Glomerular endothelial cell (primary cell): ENCODE measurements around the gene TRIO. TPM values are rescaled to one million over a fixed set of nuclear protein-coding genes. Genes with fewer than 3 reads are reported as not detected.

Source experiments
- DNase-seq: peaks from one replicate; pipeline ENCODE4 v3.0.0-alpha.2; 2011; ENCODE audit warnings: low read depth, low spot score; ENCODE audit errors: extremely low read depth
- total RNA-seq: library from RNA; depleted of rRNA; stranded (reverse); fragments of >200 nt; gene quantifications from 2 replicates; pipeline ENCODE4 v1.2.3, GENCODE V29; 2015

The TRIO gene
- total RNA-seq, 1 donor from 2014 or later, result 304 TPM

DNA sequence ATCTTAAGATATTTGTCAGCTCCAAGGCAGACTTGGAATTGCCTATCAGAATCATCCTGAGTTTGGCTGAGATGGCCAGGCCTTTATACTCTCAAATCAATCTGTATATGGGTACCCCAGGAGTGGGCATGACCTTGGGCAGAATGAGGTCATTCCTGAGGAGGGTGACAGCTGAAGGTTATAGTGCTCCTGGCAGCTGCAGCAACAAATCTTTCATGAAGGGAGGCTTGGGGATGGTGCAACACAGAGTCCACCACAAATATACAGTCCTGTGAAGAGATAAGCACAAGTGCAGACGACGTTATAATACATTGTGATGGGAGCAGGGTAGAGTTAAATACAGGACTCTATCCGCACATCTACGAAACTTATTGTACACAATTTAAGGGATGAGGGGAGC is 21.1 kb upstream of the TRIO start:
- no peak for DNase-seq

DNA sequence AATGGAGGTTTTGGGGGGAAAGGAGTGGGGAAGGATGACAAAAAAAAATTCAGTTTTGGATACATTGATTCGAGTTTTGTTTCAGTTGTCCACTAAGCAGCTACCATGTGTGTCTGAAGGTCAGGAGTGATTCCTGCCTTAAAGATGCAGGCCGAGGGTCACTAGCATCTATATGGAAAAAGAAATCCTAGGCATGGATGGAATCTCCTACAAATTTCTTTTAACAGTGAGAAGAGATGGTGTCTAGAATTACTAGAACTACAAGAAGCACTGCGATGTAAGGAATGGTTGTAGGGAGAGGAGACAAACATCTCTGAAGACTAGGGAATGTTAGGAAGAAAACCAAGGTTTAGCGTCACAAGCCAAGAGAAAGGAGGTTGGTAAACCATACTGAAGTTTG is 19.6 kb upstream of the TRIO start:
- no peak for DNase-seq

DNA sequence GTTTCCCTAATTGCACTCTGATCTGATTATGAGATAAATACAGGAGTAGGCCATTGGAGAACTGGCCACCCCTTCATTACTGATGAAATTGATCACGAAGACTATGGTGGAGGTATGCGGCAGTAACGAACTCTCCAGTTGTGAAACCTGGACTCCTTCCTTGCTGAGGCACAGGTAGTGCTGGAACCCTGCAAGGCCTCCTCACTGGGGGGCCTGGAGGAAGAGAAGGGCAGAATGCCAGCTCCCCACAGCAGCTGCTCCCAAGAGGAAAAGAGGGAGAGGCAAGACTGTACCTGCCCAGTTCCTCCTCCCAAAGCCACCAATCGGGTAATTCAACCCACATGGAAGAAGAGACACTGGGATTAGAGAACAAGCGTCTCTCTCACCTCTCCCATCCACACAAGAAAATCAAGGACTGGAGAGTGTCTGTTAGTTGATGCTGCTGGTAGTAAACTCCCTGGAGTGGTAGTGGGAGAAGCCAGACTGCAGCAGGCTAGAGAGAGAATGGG is 19.1 kb upstream of the TRIO start:
- no peak for DNase-seq

GRCh38 chr5:14125262-14125661 is 17.9 kb upstream of the TRIO start:
- no peak for DNase-seq

DNA sequence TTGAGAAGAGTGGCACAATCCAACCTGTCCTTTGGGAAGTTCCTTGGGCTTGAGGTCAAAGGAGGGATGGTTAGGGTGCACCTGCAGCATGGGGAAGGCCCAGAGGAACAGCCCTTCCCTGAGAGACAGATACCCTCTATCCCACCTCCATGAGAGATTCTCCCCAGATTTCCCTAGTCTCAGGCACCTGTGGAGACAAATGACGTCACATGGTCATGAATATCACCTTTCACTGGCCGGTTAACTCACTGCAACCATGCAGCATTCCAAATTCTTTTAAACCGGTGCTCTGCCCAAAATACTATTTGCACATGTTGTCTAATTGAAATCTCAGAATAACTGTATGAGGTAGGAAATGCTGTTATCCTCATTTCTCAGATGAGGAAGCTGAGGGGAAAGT is 15.6 kb upstream of the TRIO start:
- DNase-seq, result no peak

DNA sequence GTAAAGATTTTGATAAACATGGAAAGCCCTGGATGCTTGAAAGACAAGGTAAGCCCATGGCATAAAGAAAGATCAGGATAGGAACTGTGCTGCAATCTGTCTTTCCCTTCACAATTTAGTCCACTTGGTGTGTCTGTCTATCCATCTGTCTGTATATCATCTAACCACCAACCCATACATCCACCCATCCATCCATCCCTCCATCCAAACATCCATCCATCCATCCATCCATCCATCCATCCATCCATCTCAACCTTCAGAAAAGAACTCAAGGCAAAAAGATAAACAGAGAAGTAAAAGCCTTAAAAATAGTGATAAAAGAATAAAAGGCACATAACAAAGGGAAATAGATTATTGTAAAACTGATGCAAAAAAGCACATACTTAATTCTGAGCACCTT is 15.1 kb upstream of the TRIO start:
- DNase-seq, result no peak

DNA sequence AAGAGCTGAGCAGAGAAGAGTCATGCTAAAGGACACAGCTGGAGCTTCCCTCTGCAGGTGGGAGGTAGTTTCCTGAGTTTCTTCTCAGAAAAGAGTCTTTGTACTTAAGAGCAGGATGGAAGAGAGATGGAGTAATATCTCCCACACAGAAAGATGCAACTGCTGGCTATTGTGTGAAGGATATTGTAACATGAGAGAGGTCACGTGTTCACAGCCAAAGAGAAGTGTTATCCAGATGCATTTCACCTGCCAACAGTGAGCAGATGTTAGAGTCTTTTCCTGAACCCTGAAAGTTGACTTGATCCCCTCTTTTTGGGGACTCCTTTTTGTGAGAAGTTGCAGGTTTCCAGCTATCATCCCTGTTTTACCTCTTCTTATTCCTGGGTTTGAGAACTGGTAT is 14.0 kb upstream of the TRIO start:
- no peak for DNase-seq

DNA sequence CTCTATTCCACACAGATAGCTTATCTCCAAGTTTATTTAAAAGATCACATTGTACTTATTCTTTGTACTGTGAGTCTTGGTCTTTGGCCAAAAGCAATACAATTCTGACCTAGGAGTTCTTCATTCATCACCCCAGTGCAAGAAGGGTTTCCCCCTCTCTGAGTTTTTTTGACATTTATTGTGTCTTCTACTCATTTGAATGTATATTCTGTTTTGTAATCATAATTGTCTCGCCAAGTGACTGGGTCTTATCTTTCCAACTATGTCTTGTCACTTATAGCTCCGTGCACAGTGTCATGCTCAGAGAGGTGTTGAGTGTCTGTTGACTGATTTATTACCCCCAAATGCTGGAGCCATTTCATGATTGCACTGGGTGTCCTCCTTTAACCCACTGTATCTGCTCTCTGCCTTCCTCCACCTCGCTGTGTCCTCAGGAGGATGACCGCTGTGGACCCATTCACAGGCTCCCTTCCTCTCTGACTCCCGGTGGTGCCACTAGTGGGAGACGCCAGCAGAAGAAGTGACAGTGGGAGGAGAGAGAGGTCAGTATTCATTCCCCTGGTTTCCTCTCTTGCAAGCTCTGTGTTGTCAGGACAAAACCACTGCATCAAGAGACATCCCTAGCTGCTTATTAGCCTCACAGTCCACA is 11.2 kb upstream of the TRIO start:
- DNase-seq, result no peak

DNA sequence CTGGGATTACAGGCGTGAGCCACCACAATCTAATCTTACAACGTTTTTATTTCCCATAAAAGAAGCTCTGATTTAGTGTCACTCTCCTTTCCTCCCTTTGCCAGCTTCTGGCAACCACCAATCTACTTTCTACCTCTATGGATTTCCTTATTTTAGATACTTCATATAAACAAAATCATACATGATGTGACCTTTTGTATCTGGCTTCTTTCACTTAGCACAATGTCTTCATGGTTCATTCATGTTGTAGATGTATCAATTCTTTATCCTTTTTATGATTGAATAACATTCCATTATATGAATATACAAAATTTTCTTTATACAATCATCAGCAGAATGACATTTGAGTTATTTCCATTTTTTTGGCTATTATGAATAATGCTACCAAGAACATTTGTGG is 9.7 kb upstream of the TRIO start:
- DNase-seq, result no peak

- DNase-seq, result no peak
These were observed 9.1 kb upstream of the TRIO start for GRCh38 chr5:14134083-14134482.

DNA sequence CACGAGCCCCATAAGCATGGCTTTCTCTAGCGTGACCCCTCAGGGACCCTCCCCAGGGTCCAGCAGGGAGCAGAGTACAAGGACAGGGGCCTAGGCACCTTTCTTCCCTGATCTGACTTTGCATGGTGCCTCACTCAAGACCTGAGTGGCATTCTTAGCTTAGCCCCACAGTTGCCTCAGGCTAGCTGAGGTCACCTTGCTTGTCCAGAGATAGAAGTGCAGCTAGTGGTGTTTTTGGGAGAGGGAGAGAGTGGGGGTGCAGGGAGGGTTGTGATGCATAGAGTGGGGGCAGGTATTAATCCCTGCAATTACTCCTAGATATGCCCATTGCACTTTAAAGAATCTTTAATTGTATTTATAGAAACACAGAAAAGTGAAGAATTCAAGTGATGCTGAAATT is 8.4 kb upstream of the TRIO start:
- DNase-seq, result no peak

DNA sequence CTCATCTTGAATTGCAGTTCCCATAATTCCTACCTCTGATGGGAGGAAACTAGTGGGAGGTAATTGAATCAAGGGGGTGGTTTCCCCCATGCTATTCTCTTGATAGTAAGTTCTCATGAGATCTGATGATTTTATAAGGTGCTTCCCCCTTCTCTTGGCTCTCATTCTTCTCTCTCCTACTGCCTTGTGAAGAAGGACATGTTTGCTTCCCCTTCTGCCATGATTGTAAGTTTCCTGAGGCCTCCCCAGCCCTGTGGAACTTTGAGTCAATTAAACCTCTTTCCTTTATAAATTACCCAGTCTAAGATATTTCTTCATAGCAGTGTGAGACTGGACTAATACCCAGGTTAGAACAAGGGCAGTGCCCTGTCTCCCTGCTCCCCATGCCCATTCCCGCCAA is 7.5 kb upstream of the TRIO start:
- DNase-seq, result no peak

- no peak for DNase-seq
These were observed 6.9 kb upstream of the TRIO start for GRCh38 chr5:14136228-14136627.

GRCh38 chr5:14138608-14139540 is 4.3 kb upstream of the TRIO start:
- no peak for DNase-seq

GRCh38 chr5:14141764-14142163 is 1.4 kb upstream of the TRIO start:
- no peak for DNase-seq

DNA sequence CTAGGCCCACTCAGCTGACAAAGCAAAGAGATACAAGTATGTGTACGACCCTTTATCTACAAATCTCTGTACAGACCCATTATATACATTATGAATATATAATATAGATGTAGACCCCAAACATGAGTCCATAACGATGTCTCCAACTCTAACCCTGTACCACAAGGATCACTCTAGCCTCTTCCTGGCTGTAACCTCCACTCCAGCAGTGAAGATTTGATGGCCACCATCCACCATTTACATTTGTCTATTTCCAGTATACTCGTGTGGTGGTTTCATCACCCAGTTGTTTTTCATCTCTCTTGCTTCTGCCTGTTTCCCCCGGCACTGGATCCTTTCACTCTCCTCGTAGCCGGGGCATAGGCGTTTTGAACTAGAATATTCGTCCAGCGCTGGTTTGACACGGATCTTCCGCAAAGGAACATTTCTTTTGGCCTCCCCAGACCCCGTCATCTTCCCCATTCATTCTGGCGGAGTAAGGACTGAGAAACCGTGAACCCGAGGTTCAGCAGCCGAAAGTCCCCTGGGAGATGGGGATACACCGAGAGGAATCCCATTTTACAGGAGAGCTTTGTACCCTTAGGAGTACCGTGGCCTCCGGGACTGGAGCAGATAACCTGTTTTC is 828 bp upstream of the TRIO start:
- no peak for DNase-seq

GRCh38 chr5:14143546-14143840 is 351 bp downstream of the TRIO start:
- no peak for DNase-seq

- DNase-seq, result no peak
These were observed 871 bp downstream of the TRIO start for GRCh38 chr5:14143841-14144585.

DNA sequence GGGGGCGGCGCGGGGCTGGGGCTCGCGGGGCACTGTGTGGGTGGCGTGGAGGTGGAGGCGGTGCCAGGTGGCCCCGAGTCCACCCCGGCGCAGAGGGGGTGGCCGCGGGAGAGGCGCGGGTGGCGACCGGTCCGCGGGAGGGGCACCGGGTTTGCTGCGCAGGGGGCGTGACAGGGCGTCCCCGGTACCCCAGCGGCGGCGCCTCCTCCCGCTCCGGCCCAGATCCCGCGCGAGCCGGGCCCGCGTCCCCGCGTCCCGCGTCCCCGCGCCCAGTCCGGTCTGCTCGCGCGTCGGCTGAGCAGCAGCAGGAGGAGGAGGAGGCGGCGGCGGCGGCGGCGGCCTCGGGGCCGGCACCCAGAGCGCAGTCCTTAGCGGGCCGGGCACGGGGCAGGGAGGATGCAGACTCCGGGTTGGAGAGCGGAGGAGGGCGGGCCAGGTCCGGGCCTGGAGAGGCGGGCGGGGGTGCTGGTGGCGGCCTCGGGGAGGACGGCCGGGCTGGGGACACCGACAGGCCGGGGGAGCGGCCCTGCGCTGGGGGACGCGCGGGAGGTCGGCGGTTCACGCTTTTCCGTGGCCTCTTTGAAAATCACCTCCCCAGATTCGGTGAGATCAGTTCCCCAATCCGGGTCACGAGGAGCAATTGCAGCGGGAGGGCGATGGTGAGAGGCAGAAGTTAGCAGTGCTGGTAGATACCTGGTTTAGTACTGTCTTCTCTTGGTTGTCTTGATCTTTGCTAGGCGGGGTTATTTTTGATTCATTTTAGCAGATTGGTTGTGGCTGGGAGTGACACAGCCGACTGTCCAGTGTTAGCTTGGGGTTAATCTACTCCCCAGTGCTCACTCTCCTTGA is 1.7 kb downstream of the TRIO start:
- no peak for DNase-seq
